Stimulated activated CD4-positive, alpha-beta T cell treated with anti-CD3 and anti-CD28 coated beads, Interleukin-1b, Interleukin-23, amount 100 ng/mL, for 4 hours (primary cell): ENCODE data around the gene ELMO2.
"Not testable (repeated sequence)": the region's sequence is repeated elsewhere in the genome, so short reads cannot be mapped to it uniquely, and the experiment has no call there.

ENCODE experiments used
- DNase-seq, 2 donors: peaks; one replicate each; pipeline ENCODE4 v3.0.0-alpha.2; 2020; ENCODE audit warnings: low read depth in 2 of 2

ELMO2 gene

GRCh38 chr20:46402331-46402811 is 4.0 kb downstream of the ELMO2 start:
- DNase-seq, result no peak

GRCh38 chr20:46401478-46401860 is 4.9 kb downstream of the ELMO2 start:
- no peak for DNase-seq

DNA sequence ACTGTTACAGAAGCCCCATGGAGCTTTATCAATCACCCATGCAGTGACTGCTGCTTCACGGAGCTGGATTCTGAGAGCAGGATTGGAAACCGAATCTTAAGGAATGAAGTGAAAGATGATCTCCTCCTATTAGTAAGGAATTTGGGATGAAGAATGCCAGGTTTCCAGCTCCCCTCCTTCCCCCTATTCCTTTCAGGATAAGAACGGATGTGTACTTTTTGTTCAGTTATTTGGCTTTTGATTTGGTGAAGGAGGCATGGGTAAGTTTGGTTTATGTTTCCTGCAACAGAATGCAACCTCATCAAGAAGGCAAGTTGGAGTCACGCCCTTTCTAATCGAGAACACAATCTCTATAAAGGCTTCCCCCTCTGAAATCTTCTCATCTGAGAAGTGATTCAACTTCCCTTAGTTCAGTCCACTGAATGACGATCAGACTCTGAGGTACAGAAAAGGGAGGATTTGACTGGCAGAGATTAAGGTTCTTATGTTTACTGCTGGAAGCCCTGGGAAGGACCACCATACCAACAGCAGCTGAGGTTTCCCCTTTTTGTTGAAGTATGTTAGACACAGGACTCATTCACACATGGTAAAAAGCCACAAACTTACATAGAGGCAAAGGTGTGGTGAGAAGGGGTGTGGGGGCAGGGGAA is 5.5 kb downstream of the ELMO2 start:
- peak in 1 of 2 donors; percentile 20 for DNase-seq

- DNase-seq, result no peak
Observed at GRCh38 chr20:46400253-46400652, 6.2 kb downstream of the ELMO2 start.

DNA sequence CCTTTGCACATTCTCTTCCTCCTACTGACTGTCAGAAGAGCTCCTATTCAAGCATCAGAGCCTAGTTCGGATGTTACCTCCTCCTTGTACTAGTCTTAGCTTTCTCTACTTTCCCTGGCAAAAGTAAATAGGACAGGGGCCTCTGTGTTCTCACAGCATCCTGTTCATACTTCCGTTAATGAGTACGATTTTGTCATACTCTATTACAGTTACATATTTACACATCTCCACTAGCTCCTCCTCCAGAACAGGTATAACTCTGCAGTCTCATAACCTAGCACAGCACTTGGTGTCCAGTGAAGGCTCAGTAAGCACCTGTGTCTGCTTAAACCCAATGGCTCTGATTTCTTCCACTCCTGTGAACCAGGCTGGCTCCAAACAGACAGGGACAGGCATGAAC is 7.0 kb downstream of the ELMO2 start:
- DNase-seq, result no peak

- no peak for DNase-seq
Observed at GRCh38 chr20:46398963-46399362, 7.5 kb downstream of the ELMO2 start.

DNA sequence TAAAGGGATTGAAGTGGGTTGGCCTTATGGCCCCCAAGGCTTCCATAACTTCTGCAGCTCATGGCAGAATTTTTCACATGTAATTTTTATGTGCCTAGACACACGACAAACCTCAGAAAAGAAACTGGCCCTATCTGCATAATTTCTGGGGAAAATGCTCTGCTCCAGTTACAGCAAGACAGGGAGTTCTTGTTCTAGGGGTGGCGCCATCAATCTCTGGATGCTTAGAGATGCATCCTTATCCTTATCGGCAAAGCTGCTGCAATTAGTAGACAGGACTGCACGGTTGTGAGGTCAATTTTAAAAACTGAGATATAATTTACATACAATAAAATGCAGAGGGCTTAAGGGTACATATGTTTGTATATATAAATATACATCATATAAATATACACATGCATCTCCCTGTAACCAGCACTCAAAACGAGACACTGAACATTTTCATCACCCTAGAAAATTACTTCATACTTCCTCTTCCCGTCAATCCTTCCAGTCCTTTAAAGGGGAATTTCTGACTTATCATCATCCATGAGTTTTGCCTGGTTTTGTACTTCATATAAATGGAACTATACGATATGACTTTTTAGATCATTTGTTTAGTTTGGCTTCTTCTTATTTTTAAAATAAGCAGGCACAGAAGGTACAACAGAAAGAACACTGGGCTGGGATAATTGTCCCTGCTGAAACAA is 10.2 kb downstream of the ELMO2 start:
- no peak for DNase-seq

DNA sequence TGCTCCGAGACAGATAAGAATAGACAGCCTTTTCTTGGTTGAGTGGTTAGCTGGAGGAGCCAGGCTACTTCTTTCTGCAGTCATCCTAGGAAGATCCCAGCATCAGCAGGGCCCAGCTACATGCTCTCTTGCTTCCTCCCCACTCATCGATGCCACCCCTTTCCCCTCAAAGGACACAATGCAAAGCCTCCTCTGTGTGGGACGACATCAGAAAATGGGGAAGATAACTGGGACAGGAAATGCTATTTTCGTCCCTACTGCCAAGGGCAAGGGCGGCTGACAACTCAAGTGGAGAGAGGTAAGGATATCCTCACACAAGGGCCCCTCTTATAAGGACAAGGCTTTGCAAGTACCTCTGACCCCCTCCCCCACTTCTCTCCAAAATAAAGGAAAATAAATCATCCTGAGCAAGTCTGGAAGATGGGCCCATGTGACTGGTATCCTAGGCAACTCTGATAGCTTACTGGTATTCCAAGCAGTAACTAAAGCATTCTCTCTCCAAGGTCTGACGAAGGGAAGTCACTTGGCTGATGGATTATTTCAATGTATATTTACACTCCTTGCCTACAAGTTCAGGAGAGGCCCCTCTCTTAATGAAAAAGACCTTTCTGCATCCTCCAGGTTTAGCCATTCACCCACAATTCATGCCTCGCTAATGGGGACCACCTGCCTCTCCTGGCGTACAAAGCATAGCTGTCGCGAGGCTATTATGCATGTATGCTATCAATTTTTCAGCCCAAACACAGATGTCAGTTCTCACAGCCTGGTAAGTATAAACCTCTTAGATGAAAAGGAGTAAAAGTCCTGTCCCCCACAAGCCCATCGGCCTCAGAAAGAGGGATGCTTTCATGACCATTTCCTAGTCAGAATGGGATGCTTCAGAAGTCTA is 11.3 kb downstream of the ELMO2 start:
- DNase-seq, result no peak

DNA sequence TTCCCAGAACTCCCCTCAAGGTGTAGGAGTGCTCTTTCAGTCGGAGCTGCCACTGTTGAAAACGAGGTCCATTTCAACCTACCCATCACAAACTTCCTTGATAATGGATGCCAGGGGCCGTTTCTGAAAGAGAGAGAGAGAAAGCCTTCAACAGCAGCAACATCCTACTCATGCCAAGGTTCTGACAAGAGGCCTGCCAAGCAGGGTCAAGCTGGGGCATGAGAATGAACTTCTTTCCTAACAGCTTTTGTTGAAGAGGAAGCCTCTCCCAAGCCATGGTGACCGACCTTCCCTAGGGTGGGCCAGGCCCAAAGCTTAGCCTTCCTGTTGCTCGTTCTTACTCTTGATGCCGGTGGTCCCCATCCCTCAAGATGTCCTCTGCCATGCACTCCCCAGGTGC is 12.4 kb downstream of the ELMO2 start:
- no peak for DNase-seq

GRCh38 chr20:46388937-46389336 is 17.5 kb downstream of the ELMO2 start:
- no peak for DNase-seq

DNA sequence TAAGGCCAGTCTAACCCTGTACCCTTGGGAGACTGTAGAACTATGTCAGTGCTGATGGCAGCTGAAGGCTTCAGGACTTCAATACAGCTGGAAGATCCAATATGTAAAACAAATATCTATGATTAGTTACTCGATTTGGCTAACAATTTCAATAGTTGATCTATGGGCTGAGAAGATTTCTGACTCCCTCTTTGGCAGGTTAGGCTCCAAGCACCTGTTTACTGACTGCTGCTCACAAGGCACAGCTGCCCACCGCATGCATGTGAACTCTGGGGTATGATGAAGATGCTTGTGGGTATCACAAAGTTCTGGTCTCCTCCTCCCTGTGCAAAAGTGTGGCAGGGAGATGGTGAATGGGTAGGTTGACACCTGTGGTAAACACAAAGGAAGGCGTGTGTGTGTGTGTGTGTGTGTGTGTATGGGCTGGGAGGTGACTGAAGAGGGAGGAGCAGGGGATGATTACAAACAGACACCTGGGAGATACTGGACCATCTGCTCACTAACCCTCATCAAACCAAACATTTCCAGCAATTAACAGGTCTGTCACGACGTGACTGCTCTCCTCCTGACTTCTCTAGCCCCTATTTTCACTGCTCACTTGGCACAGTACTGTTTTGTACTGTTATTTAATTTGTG is 18.1 kb downstream of the ELMO2 start:
- no peak for DNase-seq

GRCh38 chr20:46387054-46387453 is 19.4 kb downstream of the ELMO2 start:
- DNase-seq, result not testable (repeated sequence)

- DNase-seq, result no peak
Observed at GRCh38 chr20:46378412-46379009, 27.9 kb downstream of the ELMO2 start.

DNA sequence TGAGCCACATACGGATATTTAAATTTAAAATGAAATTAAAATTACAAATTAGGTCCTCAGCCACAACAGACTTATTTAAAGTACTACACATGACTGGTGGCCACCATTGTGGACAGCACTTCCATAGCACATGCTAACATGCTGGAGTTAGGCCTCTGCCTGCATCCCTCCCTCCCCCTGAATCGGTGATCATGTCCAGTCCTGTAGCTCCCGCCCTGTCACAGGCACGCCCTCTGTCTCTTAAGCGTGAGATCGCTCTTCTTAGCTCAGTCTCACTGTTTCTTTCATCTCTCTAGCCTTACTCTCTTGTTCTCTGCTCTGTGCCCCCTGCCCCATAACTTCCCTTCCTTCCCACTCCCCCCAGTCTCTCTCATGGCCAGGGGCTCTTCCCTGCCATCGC is 28.9 kb downstream of the ELMO2 start:
- DNase-seq, result no peak

DNA sequence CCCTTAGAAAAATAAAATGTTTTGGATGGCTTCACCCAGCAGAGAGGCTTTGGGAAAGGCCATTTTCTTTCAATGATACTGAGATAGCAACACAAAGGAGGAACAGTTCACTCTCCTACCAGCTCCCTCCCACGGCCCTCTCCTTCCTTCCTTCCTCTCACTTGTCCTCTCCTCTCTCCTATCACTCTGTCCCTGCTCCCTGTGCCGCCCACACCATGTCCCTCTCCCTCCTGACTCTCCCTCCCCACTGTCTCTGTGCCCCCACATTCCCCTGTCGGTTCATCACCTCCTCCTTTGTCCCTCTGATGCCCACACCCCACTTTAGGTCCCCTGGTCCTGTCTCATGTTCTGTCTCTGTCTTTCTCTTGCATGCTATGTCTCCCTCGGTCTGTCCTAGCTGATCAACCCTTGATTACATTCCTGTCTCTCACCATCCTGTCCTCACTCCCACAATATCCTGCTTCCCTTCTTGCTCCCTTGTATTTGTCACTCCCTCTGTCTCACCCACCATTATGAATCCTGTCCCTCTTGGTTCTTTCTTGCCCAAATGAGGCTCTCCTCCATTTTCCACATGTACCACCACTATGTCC is 30.1 kb downstream of the ELMO2 start:
- DNase-seq, result no peak

- no peak for DNase-seq
Observed at GRCh38 chr20:46375771-46376170, 30.6 kb downstream of the ELMO2 start.

- DNase-seq, result no peak
Observed at GRCh38 chr20:46374383-46374782, 32.0 kb downstream of the ELMO2 start.

DNA sequence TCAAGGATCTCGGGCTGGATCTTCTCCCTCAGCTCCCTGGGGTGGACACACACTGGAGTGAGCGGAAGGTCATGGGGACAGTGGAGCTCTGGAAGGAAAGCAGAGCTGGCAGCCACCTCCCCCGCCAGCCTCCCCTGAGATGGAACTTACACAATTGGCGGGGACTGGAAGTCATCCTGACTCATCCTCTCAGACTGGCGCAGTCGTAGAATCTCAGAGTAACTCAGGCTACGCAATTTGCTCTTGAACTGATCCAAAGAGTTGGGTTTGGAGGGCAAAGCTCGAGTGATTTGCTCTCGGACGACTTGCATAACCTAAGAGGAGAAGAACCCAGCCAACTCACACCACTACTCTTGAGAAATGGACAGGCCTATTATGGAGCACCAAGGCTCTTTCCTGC is 34.8 kb downstream of the ELMO2 start:
- DNase-seq, result no peak

GRCh38 chr20:46368902-46369268 is 37.5 kb downstream of the ELMO2 start:
- no peak for DNase-seq

DNA sequence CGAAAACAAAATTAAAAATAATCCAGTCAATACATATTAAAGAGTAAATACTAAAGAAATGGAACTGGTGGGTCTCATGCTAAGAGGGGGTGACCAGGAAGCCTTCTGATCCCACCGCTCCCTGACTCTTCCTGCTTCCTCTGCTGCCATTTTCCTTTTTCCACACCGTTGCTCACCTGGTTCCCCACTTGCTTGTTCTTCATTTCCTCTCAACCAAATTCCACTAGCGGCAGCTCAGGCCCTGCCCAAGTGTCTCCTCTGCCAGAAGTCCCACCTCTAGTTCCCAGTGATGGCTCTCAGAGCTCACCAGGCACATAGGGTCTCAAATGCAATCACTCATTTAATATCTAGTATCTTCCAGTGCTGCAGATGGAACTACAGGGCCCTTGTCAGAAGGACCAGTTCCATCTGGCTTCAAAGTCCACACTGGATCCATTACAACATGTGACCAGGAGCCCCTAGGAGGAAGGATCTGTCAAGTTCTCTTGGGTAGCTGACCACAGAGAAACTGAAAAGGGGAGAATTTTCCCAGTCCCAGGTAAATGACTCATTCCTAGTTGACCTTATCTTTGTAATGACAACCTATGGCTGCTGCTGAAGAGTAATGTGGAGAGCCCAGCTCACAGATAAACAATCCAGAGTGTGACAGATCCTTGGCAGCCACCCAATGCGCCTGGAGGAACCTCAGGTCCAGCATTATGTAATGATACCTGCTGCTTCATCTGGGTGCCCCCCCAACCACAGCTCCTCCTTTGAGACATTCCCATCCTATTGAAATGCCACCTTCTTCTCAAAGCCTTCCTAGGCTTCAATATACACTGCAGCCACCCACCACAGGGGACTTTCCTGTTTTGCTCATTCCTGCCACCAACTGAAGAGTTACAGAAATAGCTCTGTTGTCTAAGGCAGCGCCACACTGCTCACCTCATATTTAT is 38.2 kb downstream of the ELMO2 start:
- DNase-seq, result no peak
